DOHH2 (cell line): ENCODE data around the gene LRMDA.

Source experiments
- H3F3A ChIP-seq: fragments of 200-600 bp; sonication (generic), shearing (Covaris generic); 2 replicates; pipeline ENCODE4 v1.6.0; 2016; ENCODE audit warnings: antibody characterized with exemption, mild to moderate bottlenecking; ENCODE audit not compliant: control insufficient read depth, insufficient read depth
- H3K27ac ChIP-seq: fragments of 200-600 bp; sonication (generic); 2 replicates; pipeline ENCODE4 v1.5.1; 2014; ENCODE audit warnings: low read depth, mild to moderate bottlenecking, low read length, moderate library complexity
- H3K27me3 ChIP-seq: fragments of 200-600 bp; sonication (generic); 2 replicates; pipeline ENCODE4 v1.6.1; 2014; ENCODE audit warnings: mild to moderate bottlenecking, low read length, mixed read lengths; ENCODE audit not compliant: control insufficient read depth
- H3K36me3 ChIP-seq: fragments of 200-600 bp; sonication (generic); 2 replicates; pipeline ENCODE4 v1.6.1; 2014; ENCODE audit warnings: mild to moderate bottlenecking, low read length, moderate library complexity, mixed read lengths; ENCODE audit not compliant: control insufficient read depth
- H3K4me1 ChIP-seq: fragments of 200-600 bp; sonication (generic); 2 replicates; pipeline ENCODE4 v1.6.1; 2014; ENCODE audit warnings: mild to moderate bottlenecking, low read length, mixed read lengths; ENCODE audit not compliant: control insufficient read depth
- H3K4me2 ChIP-seq: fragments of 200-600 bp; sonication (generic); 2 replicates; pipeline ENCODE4 v1.6.0; 2014; ENCODE audit warnings: mild to moderate bottlenecking, low read length, moderate library complexity
- H3K4me3 ChIP-seq: fragments of 200-600 bp; sonication (generic); 2 replicates; pipeline ENCODE4 v1.5.1; 2014; ENCODE audit warnings: mild to moderate bottlenecking, low read length, mixed read lengths
- H3K79me2 ChIP-seq: fragments of 200-600 bp; sonication (generic); 2 replicates; pipeline ENCODE4 v1.6.1; 2014; ENCODE audit warnings: mild to moderate bottlenecking, low read length, mixed read lengths; ENCODE audit not compliant: control insufficient read depth
- H3K9me2 ChIP-seq: fragments of 200-600 bp; sonication (generic); replicated peaks from 2 replicates; pipeline ENCODE4 v1.6.1; 2014; ENCODE audit warnings: mild to moderate bottlenecking, low read length, mixed read lengths; ENCODE audit not compliant: control insufficient read depth
- H3K9me3 ChIP-seq: fragments of 200-600 bp; sonication (generic); 2 replicates; pipeline ENCODE4 v1.6.1; 2014; ENCODE audit warnings: antibody characterized with exemption, low read length, mixed read lengths; ENCODE audit not compliant: control insufficient read depth, insufficient read depth
- H4K20me1 ChIP-seq: fragments of 200-600 bp; sonication (generic); 2 replicates; pipeline ENCODE4 v1.6.0; 2014; ENCODE audit warnings: low read depth, mild to moderate bottlenecking, antibody characterized with exemption, low read length, moderate library complexity; ENCODE audit not compliant: control insufficient read depth, insufficient read depth
- CTCF ChIP-seq: fragments of 200-600 bp; sonication (generic); IDR thresholded peaks from one replicate; pipeline ENCODE4 v1.5.1; 2014; ENCODE audit warnings: antibody characterized with exemption, mild to moderate bottlenecking, low read depth, low read length; ENCODE audit not compliant: poor library complexity, severe bottlenecking
- EZH2phosphoT487 ChIP-seq: fragments of 200-600 bp; sonication (generic); IDR thresholded peaks from 2 replicates; pipeline ENCODE4 v1.6.1; 2017; ENCODE audit warnings: borderline replicate concordance, mild to moderate bottlenecking, antibody characterized with exemption, low read length, moderate library complexity, mixed read lengths

The LRMDA gene

GRCh38 chr10:75865413-75866299 lies 434.2 kb downstream of the LRMDA start:
- Histone ChIP-seq H4K20me1 (no peaks in the 10 kb centered on the region), H3K9me2 (no peaks in the 10 kb centered on the region), H3K79me2 (no peaks in the 10 kb centered on the region), H3K9me3 (no peaks in the 10 kb centered on the region), H3K27ac (no peak overlapping the region), H3K4me1 (no peaks in the 10 kb centered on the region), H3K4me3 (no peak overlapping the region), H3K4me2 (no peak overlapping the region), H3F3A (no peaks in the 10 kb centered on the region), H3K36me3 (no peaks in the 10 kb centered on the region), H3K27me3 (no peaks in the 10 kb centered on the region)
- TF ChIP-seq CTCF (no peak), EZH2phosphoT487 (no peak)

- H3K27ac ChIP-seq = no peak overlapping the region
- H4K20me1 ChIP-seq = no peaks in the 10 kb centered on the region
- no peak for TF ChIP-seq CTCF
- no peak for TF ChIP-seq EZH2phosphoT487
- H3K4me3 ChIP-seq = no peak overlapping the region
- no peak overlapping the region for H3K4me2 ChIP-seq
- no peaks in the 10 kb centered on the region for H3K9me3 ChIP-seq
- H3K4me1 ChIP-seq = no peaks in the 10 kb centered on the region
- no peaks in the 10 kb centered on the region for H3K36me3 ChIP-seq
- no peaks in the 10 kb centered on the region for H3K27me3 ChIP-seq
- H3K79me2 ChIP-seq = no peaks in the 10 kb centered on the region
- H3F3A ChIP-seq = no peaks in the 10 kb centered on the region
- H3K9me2 ChIP-seq = no peaks in the 10 kb centered on the region
Measured at GRCh38 chr10:75866300-75866625, 434.8 kb downstream of the LRMDA start.

GRCh38 chr10:75866731-75867130 lies 435.3 kb downstream of the LRMDA start:
- Histone ChIP-seq H3K4me2 (no peak overlapping the region), H3K4me1 (no peaks in the 10 kb centered on the region), H3F3A (no peaks in the 10 kb centered on the region), H3K9me2 (no peaks in the 10 kb centered on the region), H3K79me2 (no peaks in the 10 kb centered on the region), H3K36me3 (no peaks in the 10 kb centered on the region), H3K27ac (no peak overlapping the region), H4K20me1 (no peaks in the 10 kb centered on the region), H3K4me3 (no peak overlapping the region), H3K9me3 (no peaks in the 10 kb centered on the region), H3K27me3 (no peaks in the 10 kb centered on the region)
- TF ChIP-seq EZH2phosphoT487 (no peak), CTCF (no peak)
